HG03575 (cell line): ENCODE data around the gene SLC6A18.

Source experiments
- ATAC-seq: cut with Tn5 transposase; IDR thresholded peaks from one replicate; pipeline ENCODE4 v1.9.1; 2021; ENCODE audit not compliant: unreplicated experiment, insufficient number of reproducible peaks, low FRiP score; ENCODE audit errors: extremely low read depth

SLC6A18 gene

GRCh38 chr5:1225081-1225480, at the start of gene SLC6A18:
TSS of gene SLC6A18 (plus strand) at chr5:1225381. CDS start at chr5:1225478, 97 bp downstream.
- ATAC-seq, result no peak

GRCh38 chr5:1175801-1176472, 49.2 kb upstream of the SLC6A18 start:
- ATAC-seq, result no peak

- no peak for ATAC-seq
These were observed 48.4 kb upstream of the SLC6A18 start for GRCh38 chr5:1176473-1177391.

- no peak for ATAC-seq
These were observed 47.2 kb upstream of the SLC6A18 start for GRCh38 chr5:1177826-1178528.

GRCh38 chr5:1178529-1179382, 46.4 kb upstream of the SLC6A18 start:
- no peak for ATAC-seq

- no peak for ATAC-seq
These were observed 45.8 kb upstream of the SLC6A18 start for GRCh38 chr5:1179383-1179715.

GRCh38 chr5:1180096-1180495, 45.1 kb upstream of the SLC6A18 start:
- ATAC-seq, result no peak

- ATAC-seq, result no peak
These were observed 44.3 kb upstream of the SLC6A18 start for GRCh38 chr5:1180841-1181271.

GRCh38 chr5:1181451-1182359, 43.5 kb upstream of the SLC6A18 start:
- no peak for ATAC-seq

- no peak for ATAC-seq
These were observed 42.9 kb upstream of the SLC6A18 start for GRCh38 chr5:1182360-1182632.

- ATAC-seq, result no peak
These were observed 42.4 kb upstream of the SLC6A18 start for GRCh38 chr5:1182633-1183423.

- ATAC-seq, result no peak
These were observed 41.6 kb upstream of the SLC6A18 start for GRCh38 chr5:1183424-1184162.

- no peak for ATAC-seq
These were observed 41.1 kb upstream of the SLC6A18 start for GRCh38 chr5:1184163-1184470.

- no peak for ATAC-seq
These were observed 40.7 kb upstream of the SLC6A18 start for GRCh38 chr5:1184481-1184880.

- no peak for ATAC-seq
These were observed 40.0 kb upstream of the SLC6A18 start for GRCh38 chr5:1185038-1185627.

GRCh38 chr5:1185629-1186350, 39.4 kb upstream of the SLC6A18 start:
- ATAC-seq, result no peak
